KOPT-K1 (cell line): ENCODE measurements around the gene PRKCZ.

Experiments
- H3K27ac ChIP-seq: fragments of 200-600 bp; sonication (generic); 2 replicates; pipeline ENCODE4 v1.5.1; 2016; ENCODE audit warnings: antibody characterized with exemption, mild to moderate bottlenecking, low read depth, low read length; ENCODE audit not compliant: poor library complexity, severe bottlenecking
- H3K36me3 ChIP-seq: fragments of 200-600 bp; sonication (generic); 2 replicates; pipeline ENCODE4 v1.5.1; 2017; ENCODE audit warnings: antibody characterized with exemption, mild to moderate bottlenecking, low read length, moderate library complexity; ENCODE audit not compliant: insufficient read depth
- H3K9me3 ChIP-seq: fragments of 200-600 bp; sonication (generic); 2 replicates; pipeline ENCODE4 v1.5.1; 2017; ENCODE audit warnings: antibody characterized with exemption, low read length, mild to moderate bottlenecking; ENCODE audit not compliant: insufficient read depth, poor library complexity, severe bottlenecking

PRKCZ gene

DNA sequence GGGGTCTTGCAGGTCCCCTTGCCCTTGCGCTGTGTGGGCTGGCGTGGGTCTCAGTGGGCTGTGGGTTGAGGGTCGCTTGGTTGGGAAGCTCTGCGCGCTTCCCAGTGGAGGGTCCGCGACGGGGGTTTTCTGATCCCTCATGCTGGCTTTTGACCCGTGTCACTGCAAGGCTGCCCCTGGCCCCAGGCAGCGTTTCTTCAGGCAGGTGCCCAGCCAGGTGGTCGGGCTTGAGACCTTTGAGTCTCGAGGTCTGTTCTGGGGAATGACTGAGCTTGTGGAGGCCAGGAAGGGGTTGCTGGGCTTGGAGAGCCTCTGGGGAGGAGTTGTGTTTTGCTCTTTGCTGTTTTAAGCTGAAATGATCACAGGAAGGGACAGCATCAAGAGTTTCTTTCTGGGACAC, 183.3 kb downstream of the PRKCZ start:
- no peaks in the 10 kb centered on the region for H3K9me3 ChIP-seq
- no peak overlapping the region for H3K27ac ChIP-seq
- H3K36me3 ChIP-seq, result no peaks in the 10 kb centered on the region

DNA sequence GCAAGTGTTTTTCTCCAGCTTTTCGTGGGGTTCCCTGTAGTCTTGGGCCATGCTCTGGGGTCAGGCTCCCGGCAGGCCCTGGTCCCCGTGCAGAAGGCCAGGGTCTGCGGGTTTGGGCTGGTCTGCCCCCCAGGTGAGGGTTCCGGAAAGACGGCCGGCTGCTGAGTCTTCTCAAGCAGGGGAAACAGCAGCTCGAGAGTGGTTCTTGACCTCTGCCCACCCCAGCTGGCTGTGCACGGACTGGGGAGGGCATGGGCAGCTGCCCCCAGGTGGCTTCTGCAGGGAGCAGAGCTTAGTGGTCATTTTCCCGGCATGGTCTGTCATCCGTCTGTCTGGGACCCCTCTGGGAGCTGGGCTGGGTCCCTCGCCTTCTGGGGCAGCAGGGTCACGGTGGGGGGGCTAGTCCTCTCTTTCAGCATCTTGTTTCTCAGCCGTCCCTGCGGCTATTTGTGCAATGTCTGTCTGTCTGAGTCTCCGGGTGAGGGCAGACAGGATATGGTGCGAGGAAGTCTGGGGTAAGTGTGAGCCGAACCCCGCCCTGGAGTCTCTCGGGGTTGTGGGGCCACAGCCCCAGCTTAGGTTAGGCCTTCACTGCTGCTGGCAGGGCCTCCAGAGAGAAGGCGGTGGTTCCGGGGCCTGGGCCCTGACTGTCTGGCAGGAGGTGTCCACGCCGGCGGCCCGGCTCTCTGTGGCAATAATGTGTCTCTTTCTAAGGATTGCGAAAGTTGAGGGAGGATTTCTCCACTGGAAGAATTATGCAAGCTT, 184.0 kb downstream of the PRKCZ start:
- Histone ChIP-seq H3K27ac (no peak overlapping the region), H3K36me3 (no peaks in the 10 kb centered on the region), H3K9me3 (no peaks in the 10 kb centered on the region)

DNA sequence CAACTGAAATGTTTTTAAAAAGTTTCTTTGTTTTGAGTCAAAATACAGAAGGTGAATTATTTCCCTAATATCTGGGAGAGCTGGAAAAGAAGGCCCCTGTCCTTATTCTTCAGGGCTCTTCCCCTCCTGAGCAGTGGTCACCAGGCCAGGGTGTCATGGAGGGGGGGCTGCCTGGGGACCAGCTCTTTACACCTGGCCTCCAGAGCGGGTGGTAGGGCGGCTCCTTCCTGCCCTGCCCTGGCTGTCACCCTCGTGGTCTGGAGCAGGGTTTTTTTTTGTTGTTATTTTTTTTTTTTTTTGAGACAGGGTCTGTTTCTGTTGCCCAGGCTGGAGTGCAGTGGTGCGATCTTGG, 184.5 kb downstream of the PRKCZ start:
- Histone ChIP-seq H3K36me3 (no peaks in the 10 kb centered on the region), H3K9me3 (no peaks in the 10 kb centered on the region), H3K27ac (no peak overlapping the region)
